Naive thymus-derived CD4-positive, alpha-beta T cell (primary cell): ENCODE measurements around the gene OR2T4. TPM values are rescaled to one million over a fixed set of nuclear protein-coding genes. Genes with fewer than 3 reads are reported as not detected.

Experiments used
- ATAC-seq: fragments of 150-1000 bp; cut with Tn5 transposase; 2 replicates; pipeline ENCODE4 v1.10.0; 2021; ENCODE audit warnings: mild to moderate bottlenecking, moderate library complexity
- CTCF ChIA-PET: fragments of 350-600 bp; sonication (Branson Sonifier 250); formaldehyde crosslinking; loops from one replicate; lab custom pipeline; 2021; ENCODE audit warnings: antibody characterized with exemption; lab: Charles Lee
- POLR2A ChIA-PET: fragments of 350-600 bp; sonication (Branson Sonifier 250); formaldehyde crosslinking; loops from one replicate; lab custom pipeline; 2021; ENCODE audit warnings: antibody characterized with exemption, inconsistent platforms; lab: Charles Lee
- DNase-seq, 9 donors: peaks; one replicate each; pipeline versions ENCODE4 v3.0.0 to v3.0.0-alpha.2; 2020 to 2022; ENCODE audit warnings: mixed read lengths in 1 of 9
- H3K27ac ChIP-seq: one replicate; pipeline ENCODE4 v1.7.0; 2013; ENCODE audit warnings: mild to moderate bottlenecking, low read depth, low read length, moderate library complexity
- H3K27me3 ChIP-seq, 2 donors: one replicate each; pipeline ENCODE4 v1.7.0; 2013; ENCODE audit warnings: low read length in 2 of 2, mild to moderate bottlenecking in 2 of 2, moderate library complexity in 2 of 2; ENCODE audit not compliant: control insufficient read depth in 2 of 2, insufficient read depth in 2 of 2
- H3K36me3 ChIP-seq, 3 experiments: 1 replicate in 2 of 3; 2 replicates in 1 of 3; pipeline ENCODE4 v1.7.0; 2013; ENCODE audit warnings: low read length in 3 of 3, mild to moderate bottlenecking in 3 of 3, moderate library complexity in 1 of 3; ENCODE audit not compliant: insufficient read depth in 3 of 3, control insufficient read depth in 2 of 3
- H3K4me1 ChIP-seq, 2 donors: one replicate each; pipeline ENCODE4 v1.7.0; 2013; ENCODE audit warnings: low read length in 2 of 2, mild to moderate bottlenecking in 2 of 2, moderate library complexity in 1 of 2; ENCODE audit not compliant: control insufficient read depth in 2 of 2, insufficient read depth in 2 of 2
- H3K4me3 ChIP-seq: 2 replicates; pipeline ENCODE4 v1.7.0; 2013; ENCODE audit warnings: mild to moderate bottlenecking, low read length
- H3K9me3 ChIP-seq, 3 experiments: 1 replicate in 2 of 3; 2 replicates in 1 of 3; pipeline ENCODE4 v1.7.0; 2013; ENCODE audit warnings: low read length in 3 of 3; ENCODE audit not compliant: control insufficient read depth in 2 of 3
- H3K27ac Mint-ChIP-seq, 9 donors: one replicate each; pipeline ENCODE4 v1.8.0; 2020 to 2022; ENCODE audit warnings: mixed read lengths in 9 of 9, mild to moderate bottlenecking in 8 of 9, moderate library complexity in 5 of 9, inconsistent platforms in 2 of 9
- H3K27me3 Mint-ChIP-seq, 5 donors: one replicate each; pipeline ENCODE4 v1.8.0; 2021 to 2022; ENCODE audit warnings: mixed read lengths in 5 of 5, mild to moderate bottlenecking in 1 of 5
- H3K36me3 Mint-ChIP-seq, 5 donors: one replicate each; pipeline ENCODE4 v1.8.0; 2020 to 2022; ENCODE audit warnings: mixed read lengths in 5 of 5, mild to moderate bottlenecking in 3 of 5, inconsistent platforms in 1 of 5
- H3K4me1 Mint-ChIP-seq, 7 donors: one replicate each; pipeline ENCODE4 v1.8.0; 2020 to 2022; ENCODE audit warnings: mixed read lengths in 7 of 7, mild to moderate bottlenecking in 3 of 7, inconsistent platforms in 1 of 7
- H3K4me3 Mint-ChIP-seq, 10 donors: one replicate each; pipeline ENCODE4 v1.8.0; 2020 to 2022; ENCODE audit warnings: mild to moderate bottlenecking in 10 of 10, mixed read lengths in 10 of 10, moderate library complexity in 6 of 10, inconsistent platforms in 2 of 10
- H3K9me3 Mint-ChIP-seq, 11 donors: one replicate each; pipeline ENCODE4 v1.8.0; 2020 to 2022; ENCODE audit warnings: mixed read lengths in 11 of 11, mild to moderate bottlenecking in 4 of 11, inconsistent platforms in 1 of 11, moderate library complexity in 1 of 11
- intact Hi-C, 2 donors: fragments of 100-400 bp; cut with micrococcal nuclease; formaldehyde crosslinking; loops; one replicate each; pipeline ENCODE4 v1.15.1; 2023
- polyA plus RNA-seq, 2 donors: library from polyadenylated mRNA; unstranded; fragments of 300-500 nt; fragmentation: Illumina TruSeq; gene quantifications; one replicate each; pipeline ENCODE4 v1.2.3, GENCODE V29; 2021
- total RNA-seq, 6 experiments: library from RNA in 5 of 6; stranded (reverse) in 5 of 6; gene quantifications; 1 replicate in 5 of 6; 2 replicates in 1 of 6; pipeline ENCODE4 v1.2.3 and lab custom pipeline; 2021 to 2026

Gene OR2T4
- total RNA-seq (not detected), polyA plus RNA-seq (not detected), total RNA-seq (lab: John Stamatoyannopoulos, UW) (not detected)

GRCh38 chr1:248361121-248361715 is at the start of gene OR2T4:
OR2T4 (plus strand) TSS chr1:248361665; CDS start chr1:248361665, 0 bp downstream.
- POLR2A ChIA-PET: no interaction called here
- Mint-ChIP-seq H3K27ac (no peak within 1 kb of the TSS), H3K27me3 (peaks cover 0 to 32% (median 14%) of the 10 kb centered on the region in 5 donors)

GRCh38 chr1:248316796-248317195 is 44.7 kb upstream of the OR2T4 start:
- ChIA-PET CTCF (interaction anchor here (0.6 kb wide), 1 partner anchor 18 kb away, joined by 3 read pairs; no protein-coding TSS in a partner anchor), POLR2A (no interaction called here)
- Histone ChIP-seq H3K27ac (no peak overlapping the region), H3K4me3 (no peak overlapping the region), H3K27me3 (peaks cover 0 to 6% of the 10 kb centered on the region in 2 donors), H3K9me3 (no peaks in the 10 kb centered on the region), H3K36me3 (no peaks in the 10 kb centered on the region), H3K4me1 (no peaks in the 10 kb centered on the region)
- ATAC-seq (no peak), DNase-seq (no peak)
- peaks cover 0 to 42% (median 34%) of the 10 kb centered on the region in 5 donors for H3K27me3 Mint-ChIP-seq
- H3K4me1 Mint-ChIP-seq: no peaks in the 10 kb centered on the region
- H3K27ac Mint-ChIP-seq: no peak overlapping the region
- intact Hi-C loops: no loop called here
- peaks cover 10 to 42% (median 24%) of the 10 kb centered on the region in 11 donors for H3K9me3 Mint-ChIP-seq
- H3K4me3 Mint-ChIP-seq: no peak overlapping the region
- peaks cover 0 to 9% (median 4%) of the 10 kb centered on the region in 5 donors for H3K36me3 Mint-ChIP-seq

More at GRCh38 chr1:248361121-248361715, at the start of gene OR2T4:
- Histone ChIP-seq H3K27ac (no peak within 1 kb of the TSS), H3K4me1 (no peaks in the 10 kb centered on the region), H3K36me3 (no peaks in the 10 kb centered on the region), H3K9me3 (no peaks in the 10 kb centered on the region), H3K27me3 (no peaks in the 10 kb centered on the region), H3K4me3 (no peak within 1 kb of the TSS)
- DNase-seq (no peak), ATAC-seq (no peak)
- peaks cover 0 to 7% (median 0%) of the 10 kb centered on the region in 11 donors for H3K9me3 Mint-ChIP-seq
- CTCF ChIA-PET: no interaction called here
- H3K4me1 Mint-ChIP-seq: no peaks in the 10 kb centered on the region
- H3K36me3 Mint-ChIP-seq: peaks cover 0 to 3% (median 0%) of the 10 kb centered on the region in 5 donors
- intact Hi-C loops: no loop called here
- no peak within 1 kb of the TSS for H3K4me3 Mint-ChIP-seq

GRCh38 chr1:248324468-248324867 is 37.0 kb upstream of the OR2T4 start, which contains the start of gene OR2M7:
OR2M7 (minus strand) TSS chr1:248324568; CDS start chr1:248324568, 0 bp downstream.
- H3K9me3 Mint-ChIP-seq: peaks cover 0 to 14% (median 0%) of the 10 kb centered on the region in 11 donors
- Histone ChIP-seq H3K27ac (no peak within 1 kb of the TSS), H3K36me3 (no peaks in the 10 kb centered on the region), H3K9me3 (no peaks in the 10 kb centered on the region), H3K4me1 (no peaks in the 10 kb centered on the region), H3K27me3 (peaks cover 0 to 3% of the 10 kb centered on the region in 2 donors), H3K4me3 (no peak within 1 kb of the TSS)
- H3K27ac Mint-ChIP-seq: no peak within 1 kb of the TSS
- H3K27me3 Mint-ChIP-seq: peaks cover 0 to 19% (median 12%) of the 10 kb centered on the region in 5 donors
- ATAC-seq (no peak), DNase-seq (no peak)
- ChIA-PET POLR2A (no interaction called here), CTCF (no interaction called here)
- H3K4me1 Mint-ChIP-seq: no peaks in the 10 kb centered on the region
- intact Hi-C loops: no loop called here
- H3K4me3 Mint-ChIP-seq: no peak within 1 kb of the TSS
- no peaks in the 10 kb centered on the region for H3K36me3 Mint-ChIP-seq

- Mint-ChIP-seq H3K4me1 (no peaks in the 10 kb centered on the region), H3K36me3 (no peaks in the 10 kb centered on the region), H3K27me3 (peaks cover 0 to 17% (median 6%) of the 10 kb centered on the region in 5 donors), H3K27ac (no peak overlapping the region), H3K9me3 (no peaks in the 10 kb centered on the region), H3K4me3 (no peak overlapping the region)
- Histone ChIP-seq H3K27ac (no peak overlapping the region), H3K4me3 (no peak overlapping the region), H3K4me1 (no peaks in the 10 kb centered on the region), H3K9me3 (no peaks in the 10 kb centered on the region), H3K27me3 (no peaks in the 10 kb centered on the region), H3K36me3 (no peaks in the 10 kb centered on the region)
- DNase-seq (no peak), ATAC-seq (no peak)
- intact Hi-C loops: no loop called here
- ChIA-PET POLR2A (no interaction called here), CTCF (no interaction called here)
These were observed 18.0 kb upstream of the OR2T4 start for GRCh38 chr1:248343451-248343850.

- POLR2A ChIA-PET: no interaction called here
These were observed 13.0 kb upstream of the OR2T4 start, which contains the start of gene OR14C36 for GRCh38 chr1:248348475-248348874. OR14C36 (plus strand) TSS chr1:248348775; CDS start chr1:248348775, 0 bp downstream.

GRCh38 chr1:248359415-248359814 is 2.0 kb upstream of the OR2T4 start:
- Mint-ChIP-seq H3K9me3 (peaks cover 0 to 4% (median 0%) of the 10 kb centered on the region in 11 donors), H3K36me3 (peaks cover 0 to 3% (median 0%) of the 10 kb centered on the region in 5 donors), H3K4me3 (no peak overlapping the region), H3K27ac (no peak overlapping the region), H3K27me3 (peaks cover 0 to 26% (median 10%) of the 10 kb centered on the region in 5 donors), H3K4me1 (no peaks in the 10 kb centered on the region)
- H3K9me3 ChIP-seq: no peaks in the 10 kb centered on the region
- CTCF ChIA-PET: no interaction called here
- no peaks in the 10 kb centered on the region for H3K27me3 ChIP-seq
- H3K4me1 ChIP-seq: no peaks in the 10 kb centered on the region
- no peak overlapping the region for H3K4me3 ChIP-seq
- no peaks in the 10 kb centered on the region for H3K36me3 ChIP-seq
- H3K27ac ChIP-seq: no peak overlapping the region
- ATAC-seq (no peak), DNase-seq (no peak)
- POLR2A ChIA-PET: no interaction called here
- intact Hi-C loops: no loop called here

More at GRCh38 chr1:248348475-248348874, 13.0 kb upstream of the OR2T4 start, which contains the start of gene OR14C36:
- Histone ChIP-seq H3K27me3 (no peaks in the 10 kb centered on the region), H3K36me3 (no peaks in the 10 kb centered on the region), H3K4me1 (no peaks in the 10 kb centered on the region), H3K9me3 (no peaks in the 10 kb centered on the region), H3K27ac (no peak within 1 kb of the TSS), H3K4me3 (no peak within 1 kb of the TSS)
- H3K4me1 Mint-ChIP-seq: no peaks in the 10 kb centered on the region
- no peaks in the 10 kb centered on the region for H3K9me3 Mint-ChIP-seq
- no peak for DNase-seq
- peaks cover 0 to 37% (median 19%) of the 10 kb centered on the region in 5 donors for H3K27me3 Mint-ChIP-seq
- no peak within 1 kb of the TSS for H3K27ac Mint-ChIP-seq
- no peak within 1 kb of the TSS for H3K4me3 Mint-ChIP-seq
- CTCF ChIA-PET: no interaction called here
- H3K36me3 Mint-ChIP-seq: no peaks in the 10 kb centered on the region
- no peak for ATAC-seq
- intact Hi-C loops: no loop called here
